K562 (cell line): ENCODE results near the gene DHRS12. TPM values are rescaled to one million over a fixed set of nuclear protein-coding genes. Genes with fewer than 3 reads are reported as not detected.

Experiments used
- polyA plus RNA-seq, 8 experiments: library from polyadenylated mRNA; depleted of rRNA in 4 of 8; stranded (reverse) in 5 of 8; unstranded in 3 of 8; fragments of >200 nt; fragmentation: Nextera tagmentation in 2 of 8; fragmentation: Illumina TruSeq in 1 of 8; extraction: Ambion mirVana in 2 of 8; extraction: Trizol in 1 of 8; gene quantifications; 2 replicates each; pipeline versions ENCODE4 v1.2.1 to v1.2.3, GENCODE V29; 2011 to 2014; ENCODE audit warnings: inconsistent platforms in 1 of 8, missing spikeins in 1 of 8
- total RNA-seq, 7 experiments: library from RNA; depleted of rRNA in 6 of 7; stranded (reverse); fragments of >200 nt in 6 of 7; fragmentation: Illumina TruSeq in 2 of 7; extraction: Trizol in 2 of 7; gene quantifications; 2 replicates each; pipeline versions ENCODE4 v1.2.1 to v1.2.3, GENCODE V29; 2011 to 2021; ENCODE audit warnings: low replicate concordance in 1 of 7

The DHRS12 gene
- total and polyA plus RNA-seq, 9 of the 15 experiments (the other 6 are each of a cell fraction or from before 2014, with no cell fraction given) = 0.62 to 2.7 (median 0.98) TPM

Other genes with a start within 250 kb of the DHRS12 start
- gene WDFY2, start 219.7 kb downstream of the DHRS12 start, total RNA-seq (2014; rRNA removed) = 3.5 and 4.4 TPM in 2 replicates
- gene WDFY2, start 219.7 kb downstream of the DHRS12 start, total RNA-seq (2014; rRNA removed; fragmentation: Illumina TruSeq; extraction: Trizol) = 4.4 and 5.2 TPM in 2 replicates
- 5.1 and 5.7 TPM in 2 replicates for gene WDFY2, start 219.7 kb downstream of the DHRS12 start, total RNA-seq (2015; rRNA removed; fragmentation: Illumina TruSeq; extraction: Trizol)
- 6.4 and 7.1 TPM in 2 replicates for gene WDFY2, start 219.7 kb downstream of the DHRS12 start, total RNA-seq (2021)
- 4.7 and 4.9 TPM in 2 replicates for gene WDFY2, start 219.7 kb downstream of the DHRS12 start, polyA plus RNA-seq (2011; rRNA removed)
- gene WDFY2, start 219.7 kb downstream of the DHRS12 start, polyA plus RNA-seq (2014; fragmentation: Illumina TruSeq; extraction: Trizol) = 3.5 and 4.6 TPM in 2 replicates
- gene WDFY2, start 219.7 kb downstream of the DHRS12 start, polyA plus RNA-seq (2014; fragmentation: Nextera tagmentation; extraction: Ambion mirVana) = 1 to 10 TPM in 1 of 2 experiments, under 1 TPM in 1; 0.66 to 1.1 TPM
- 3.7 and 4.4 TPM in 2 replicates for gene WDFY2, start 219.7 kb downstream of the DHRS12 start, polyA plus RNA-seq (2014; rRNA removed)
- 0.04 TPM in 1 of 2 replicates, not detected in the other for gene TMEM272, start 41.0 kb upstream of the DHRS12 start, total RNA-seq (2014; rRNA removed)
- 0.04 and 0.06 TPM in 2 replicates for gene TMEM272, start 41.0 kb upstream of the DHRS12 start, total RNA-seq (2014; rRNA removed; fragmentation: Illumina TruSeq; extraction: Trizol)
- gene TMEM272, start 41.0 kb upstream of the DHRS12 start, total RNA-seq (2015; rRNA removed; fragmentation: Illumina TruSeq; extraction: Trizol) = 0.11 and 0.15 TPM in 2 replicates
- gene TMEM272, start 41.0 kb upstream of the DHRS12 start, total RNA-seq (2021) = 0.09 and 0.16 TPM in 2 replicates
- 0.04 and 0.07 TPM in 2 replicates for gene TMEM272, start 41.0 kb upstream of the DHRS12 start, polyA plus RNA-seq (2011; rRNA removed)
- 0.06 and 0.15 TPM in 2 replicates for gene TMEM272, start 41.0 kb upstream of the DHRS12 start, polyA plus RNA-seq (2014; fragmentation: Illumina TruSeq; extraction: Trizol)
- under 1 TPM in 1 of 2 experiments, not detected in 1; 0.07 TPM for gene TMEM272, start 41.0 kb upstream of the DHRS12 start, polyA plus RNA-seq (2014; fragmentation: Nextera tagmentation; extraction: Ambion mirVana)
- 0.05 and 0.09 TPM in 2 replicates for gene TMEM272, start 41.0 kb upstream of the DHRS12 start, polyA plus RNA-seq (2014; rRNA removed)
- not detected in 2 replicates for gene CCDC70, start 57.8 kb upstream of the DHRS12 start, total RNA-seq (2014; rRNA removed)
- not detected in 2 replicates for gene CCDC70, start 57.8 kb upstream of the DHRS12 start, total RNA-seq (2014; rRNA removed; fragmentation: Illumina TruSeq; extraction: Trizol)
- 0.19 TPM in 1 of 2 replicates, not detected in the other for gene CCDC70, start 57.8 kb upstream of the DHRS12 start, total RNA-seq (2015; rRNA removed; fragmentation: Illumina TruSeq; extraction: Trizol)
- not detected in 2 replicates for gene CCDC70, start 57.8 kb upstream of the DHRS12 start, total RNA-seq (2021)
- not detected in 2 replicates for gene CCDC70, start 57.8 kb upstream of the DHRS12 start, polyA plus RNA-seq (2011; rRNA removed)
- gene CCDC70, start 57.8 kb upstream of the DHRS12 start, polyA plus RNA-seq (2014; fragmentation: Illumina TruSeq; extraction: Trizol) = not detected in 2 replicates
- gene CCDC70, start 57.8 kb upstream of the DHRS12 start, polyA plus RNA-seq (2014; fragmentation: Nextera tagmentation; extraction: Ambion mirVana) = not detected
- gene CCDC70, start 57.8 kb upstream of the DHRS12 start, polyA plus RNA-seq (2014; rRNA removed) = not detected in 2 replicates
- gene ATP7B, start 207.3 kb upstream of the DHRS12 start, total RNA-seq (2014; rRNA removed) = 8.0 and 14.3 TPM in 2 replicates
- gene ATP7B, start 207.3 kb upstream of the DHRS12 start, total RNA-seq (2014; rRNA removed; fragmentation: Illumina TruSeq; extraction: Trizol) = 8.3 and 8.5 TPM in 2 replicates
- 10.6 and 11.7 TPM in 2 replicates for gene ATP7B, start 207.3 kb upstream of the DHRS12 start, total RNA-seq (2015; rRNA removed; fragmentation: Illumina TruSeq; extraction: Trizol)
- 16.5 and 20.4 TPM in 2 replicates for gene ATP7B, start 207.3 kb upstream of the DHRS12 start, total RNA-seq (2021)
- 12.5 and 13.3 TPM in 2 replicates for gene ATP7B, start 207.3 kb upstream of the DHRS12 start, polyA plus RNA-seq (2011; rRNA removed)
- gene ATP7B, start 207.3 kb upstream of the DHRS12 start, polyA plus RNA-seq (2014; fragmentation: Illumina TruSeq; extraction: Trizol) = 11.1 and 11.5 TPM in 2 replicates
- 1 to 10 TPM; 1.1 to 1.4 TPM for gene ATP7B, start 207.3 kb upstream of the DHRS12 start, polyA plus RNA-seq (2014; fragmentation: Nextera tagmentation; extraction: Ambion mirVana)
- 7.2 and 11.6 TPM in 2 replicates for gene ATP7B, start 207.3 kb upstream of the DHRS12 start, polyA plus RNA-seq (2014; rRNA removed)
- 7.3 and 8.1 TPM in 2 replicates for gene ALG11, start 208.2 kb upstream of the DHRS12 start, total RNA-seq (2014; rRNA removed)
- 16.6 and 18.7 TPM in 2 replicates for gene ALG11, start 208.2 kb upstream of the DHRS12 start, total RNA-seq (2014; rRNA removed; fragmentation: Illumina TruSeq; extraction: Trizol)
- gene ALG11, start 208.2 kb upstream of the DHRS12 start, total RNA-seq (2015; rRNA removed; fragmentation: Illumina TruSeq; extraction: Trizol) = 11.8 and 12.3 TPM in 2 replicates
- 19.2 and 19.6 TPM in 2 replicates for gene ALG11, start 208.2 kb upstream of the DHRS12 start, total RNA-seq (2021)
- gene ALG11, start 208.2 kb upstream of the DHRS12 start, polyA plus RNA-seq (2011; rRNA removed) = 9.9 and 17.2 TPM in 2 replicates
- 9.3 and 11.2 TPM in 2 replicates for gene ALG11, start 208.2 kb upstream of the DHRS12 start, polyA plus RNA-seq (2014; fragmentation: Illumina TruSeq; extraction: Trizol)
- gene ALG11, start 208.2 kb upstream of the DHRS12 start, polyA plus RNA-seq (2014; fragmentation: Nextera tagmentation; extraction: Ambion mirVana) = 10 to 100 TPM; 16.3 to 19.1 TPM
- 7.4 and 8.2 TPM in 2 replicates for gene ALG11, start 208.2 kb upstream of the DHRS12 start, polyA plus RNA-seq (2014; rRNA removed)
- gene UTP14C, start 220.5 kb upstream of the DHRS12 start, total RNA-seq (2014; rRNA removed) = 5.7 TPM in 2 replicates
- 8.6 and 9.4 TPM in 2 replicates for gene UTP14C, start 220.5 kb upstream of the DHRS12 start, total RNA-seq (2014; rRNA removed; fragmentation: Illumina TruSeq; extraction: Trizol)
- 8.1 and 8.5 TPM in 2 replicates for gene UTP14C, start 220.5 kb upstream of the DHRS12 start, total RNA-seq (2015; rRNA removed; fragmentation: Illumina TruSeq; extraction: Trizol)
- 6.0 and 6.1 TPM in 2 replicates for gene UTP14C, start 220.5 kb upstream of the DHRS12 start, total RNA-seq (2021)
- 8.9 and 10.3 TPM in 2 replicates for gene UTP14C, start 220.5 kb upstream of the DHRS12 start, polyA plus RNA-seq (2011; rRNA removed)
- gene UTP14C, start 220.5 kb upstream of the DHRS12 start, polyA plus RNA-seq (2014; fragmentation: Illumina TruSeq; extraction: Trizol) = 7.1 and 8.2 TPM in 2 replicates
- gene UTP14C, start 220.5 kb upstream of the DHRS12 start, polyA plus RNA-seq (2014; fragmentation: Nextera tagmentation; extraction: Ambion mirVana) = 1 to 10 TPM; 3.4 to 3.9 TPM
- gene UTP14C, start 220.5 kb upstream of the DHRS12 start, polyA plus RNA-seq (2014; rRNA removed) = 4.9 and 5.0 TPM in 2 replicates